DOHH2 (cell line): ENCODE data around the gene HOTAIR.

Experiments
- H3F3A ChIP-seq: fragments of 200-600 bp; sonication (generic), shearing (Covaris generic); 2 replicates; pipeline ENCODE4 v1.6.0; 2016; ENCODE audit warnings: antibody characterized with exemption, mild to moderate bottlenecking; ENCODE audit not compliant: control insufficient read depth, insufficient read depth
- H3K27ac ChIP-seq: fragments of 200-600 bp; sonication (generic); 2 replicates; pipeline ENCODE4 v1.5.1; 2014; ENCODE audit warnings: low read depth, mild to moderate bottlenecking, low read length, moderate library complexity
- H3K27me3 ChIP-seq: fragments of 200-600 bp; sonication (generic); 2 replicates; pipeline ENCODE4 v1.6.1; 2014; ENCODE audit warnings: mild to moderate bottlenecking, low read length, mixed read lengths; ENCODE audit not compliant: control insufficient read depth
- H3K36me3 ChIP-seq: fragments of 200-600 bp; sonication (generic); 2 replicates; pipeline ENCODE4 v1.6.1; 2014; ENCODE audit warnings: mild to moderate bottlenecking, low read length, moderate library complexity, mixed read lengths; ENCODE audit not compliant: control insufficient read depth
- H3K4me1 ChIP-seq: fragments of 200-600 bp; sonication (generic); 2 replicates; pipeline ENCODE4 v1.6.1; 2014; ENCODE audit warnings: mild to moderate bottlenecking, low read length, mixed read lengths; ENCODE audit not compliant: control insufficient read depth
- H3K4me2 ChIP-seq: fragments of 200-600 bp; sonication (generic); 2 replicates; pipeline ENCODE4 v1.6.0; 2014; ENCODE audit warnings: mild to moderate bottlenecking, low read length, moderate library complexity
- H3K4me3 ChIP-seq: fragments of 200-600 bp; sonication (generic); 2 replicates; pipeline ENCODE4 v1.5.1; 2014; ENCODE audit warnings: mild to moderate bottlenecking, low read length, mixed read lengths
- H3K79me2 ChIP-seq: fragments of 200-600 bp; sonication (generic); 2 replicates; pipeline ENCODE4 v1.6.1; 2014; ENCODE audit warnings: mild to moderate bottlenecking, low read length, mixed read lengths; ENCODE audit not compliant: control insufficient read depth
- H3K9me2 ChIP-seq: fragments of 200-600 bp; sonication (generic); replicated peaks from 2 replicates; pipeline ENCODE4 v1.6.1; 2014; ENCODE audit warnings: mild to moderate bottlenecking, low read length, mixed read lengths; ENCODE audit not compliant: control insufficient read depth
- H3K9me3 ChIP-seq: fragments of 200-600 bp; sonication (generic); 2 replicates; pipeline ENCODE4 v1.6.1; 2014; ENCODE audit warnings: antibody characterized with exemption, low read length, mixed read lengths; ENCODE audit not compliant: control insufficient read depth, insufficient read depth
- H4K20me1 ChIP-seq: fragments of 200-600 bp; sonication (generic); 2 replicates; pipeline ENCODE4 v1.6.0; 2014; ENCODE audit warnings: low read depth, mild to moderate bottlenecking, antibody characterized with exemption, low read length, moderate library complexity; ENCODE audit not compliant: control insufficient read depth, insufficient read depth
- CTCF ChIP-seq: fragments of 200-600 bp; sonication (generic); IDR thresholded peaks from one replicate; pipeline ENCODE4 v1.5.1; 2014; ENCODE audit warnings: antibody characterized with exemption, mild to moderate bottlenecking, low read depth, low read length; ENCODE audit not compliant: poor library complexity, severe bottlenecking
- EZH2phosphoT487 ChIP-seq: fragments of 200-600 bp; sonication (generic); IDR thresholded peaks from 2 replicates; pipeline ENCODE4 v1.6.1; 2017; ENCODE audit warnings: borderline replicate concordance, mild to moderate bottlenecking, antibody characterized with exemption, low read length, moderate library complexity, mixed read lengths

Gene HOTAIR

GRCh38 chr12:53994009-53994263 is 19.2 kb upstream of the HOTAIR start:
- TF ChIP-seq EZH2phosphoT487, result no peak
- no peak for TF ChIP-seq CTCF
- H3K9me3 ChIP-seq, result no peaks in the 10 kb centered on the region
- no peak overlapping the region for H3K4me2 ChIP-seq
- H4K20me1 ChIP-seq, result no peaks in the 10 kb centered on the region
- H3K9me2 ChIP-seq, result no peaks in the 10 kb centered on the region
- no peak overlapping the region for H3K4me3 ChIP-seq
- H3K4me1 ChIP-seq, result peaks cover 30% of the 10 kb centered on the region
- no peak overlapping the region for H3K27ac ChIP-seq
- H3K36me3 ChIP-seq, result no peaks in the 10 kb centered on the region
- no peaks in the 10 kb centered on the region for H3K79me2 ChIP-seq
- H3K27me3 ChIP-seq, result peaks cover 98% of the 10 kb centered on the region
- 0 out of 2 replicates have a peak, but pooled peaks cover 2% of the 10 kb centered on the region for H3F3A ChIP-seq

- Histone ChIP-seq H3K27ac (no peak overlapping the region), H3K79me2 (no peaks in the 10 kb centered on the region), H3K36me3 (no peaks in the 10 kb centered on the region), H4K20me1 (peaks cover 5% of the 10 kb centered on the region; the same call in 1 of the 2 replicates), H3K4me1 (peaks cover 35% of the 10 kb centered on the region), H3K27me3 (peaks cover 98% of the 10 kb centered on the region), H3K9me2 (no peaks in the 10 kb centered on the region), H3K9me3 (no peaks in the 10 kb centered on the region), H3K4me3 (no peak overlapping the region), H3F3A (0 out of 2 replicates have a peak, but pooled peaks cover 2% of the 10 kb centered on the region), H3K4me2 (no peak overlapping the region)
- TF ChIP-seq CTCF, result no peak
- TF ChIP-seq EZH2phosphoT487, result peak; percentile 85; the same call in 1 of the 2 replicates
Observed at GRCh38 chr12:53993162-53994008, 18.6 kb upstream of the HOTAIR start.

GRCh38 chr12:53992377-53992889 is 17.7 kb upstream of the HOTAIR start:
- no peak overlapping the region for H3K4me3 ChIP-seq
- peaks cover 98% of the 10 kb centered on the region for H3K27me3 ChIP-seq
- H3K79me2 ChIP-seq, result no peaks in the 10 kb centered on the region

More at GRCh38 chr12:53992377-53992889, 17.7 kb upstream of the HOTAIR start:
- Histone ChIP-seq H3K4me2 (no peak overlapping the region), H3K9me3 (no peaks in the 10 kb centered on the region), H3F3A (0 out of 2 replicates have a peak, but pooled peaks cover 2% of the 10 kb centered on the region), H3K4me1 (peaks cover 45% of the 10 kb centered on the region), H3K9me2 (no peaks in the 10 kb centered on the region), H4K20me1 (peaks cover 6% of the 10 kb centered on the region; the same call in 1 of the 2 replicates), H3K36me3 (no peaks in the 10 kb centered on the region), H3K27ac (no peak overlapping the region)
- no peak for TF ChIP-seq CTCF
- TF ChIP-seq EZH2phosphoT487, result no peak; the same call in 1 of the 2 replicates
